HG03457 (cell line): ENCODE measurements around the gene FAF1.

Experiments
- ATAC-seq: cut with Tn5 transposase; IDR thresholded peaks from one replicate; pipeline ENCODE4 v1.9.1; 2021; ENCODE audit warnings: moderate number of reproducible peaks; ENCODE audit not compliant: unreplicated experiment

FAF1 gene

DNA sequence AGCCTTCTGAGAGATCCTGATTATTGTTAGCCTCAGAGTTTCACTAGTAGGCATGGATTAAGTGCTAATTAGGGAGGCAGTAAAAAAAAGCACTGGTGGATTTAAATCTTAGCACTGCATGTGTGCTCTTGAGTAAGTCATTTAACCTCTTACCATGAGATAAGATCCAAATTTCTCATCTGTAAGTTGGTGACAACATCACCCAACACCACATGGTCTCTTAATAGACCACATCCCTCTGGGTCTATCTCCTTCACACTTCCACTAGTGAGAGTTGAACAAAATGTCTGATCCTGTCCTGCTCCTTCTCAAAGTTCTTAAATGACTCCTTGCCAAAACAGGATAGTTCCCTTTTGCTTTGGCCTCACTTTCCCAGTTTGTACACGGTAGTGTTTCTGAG, 507.4 kb downstream of the FAF1 start:
- ATAC-seq = no peak

DNA sequence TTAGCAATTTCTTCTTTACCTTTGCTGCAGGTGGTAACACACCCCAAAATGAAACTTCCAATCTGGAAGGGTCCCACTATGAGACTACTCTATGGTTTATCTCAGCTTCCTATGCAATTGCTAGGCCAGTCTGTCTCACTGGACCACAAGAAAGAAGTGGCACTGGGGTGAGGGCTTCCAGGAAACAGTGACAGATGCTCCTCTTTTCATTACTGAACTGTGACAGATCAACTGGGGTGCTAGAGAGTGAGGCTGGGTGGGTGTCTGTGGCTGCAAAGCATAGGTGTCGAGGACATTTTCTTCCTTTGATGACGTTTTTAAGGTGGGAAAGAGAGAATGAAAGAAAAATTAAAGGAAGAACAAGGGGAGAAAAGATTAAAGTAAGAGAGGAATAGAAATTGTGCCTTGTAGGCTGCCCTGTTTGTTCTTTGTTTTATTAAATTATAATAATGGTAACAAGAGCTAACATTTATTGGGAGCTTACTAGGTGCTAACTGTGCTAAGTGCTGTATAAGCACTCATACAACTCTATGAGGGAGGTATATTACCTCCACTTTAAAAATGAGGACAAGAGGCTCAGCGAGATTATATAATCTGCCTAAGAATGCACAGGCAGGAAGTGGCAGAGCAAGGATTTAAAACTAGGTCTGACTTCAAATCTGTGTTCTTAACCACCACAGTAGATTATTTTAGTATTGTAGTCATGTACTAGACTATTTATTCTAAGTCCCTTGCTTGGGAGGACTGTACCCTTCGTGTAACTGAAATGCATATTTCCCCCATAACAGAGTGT, 509.0 kb downstream of the FAF1 start:
- ATAC-seq = no peak

DNA sequence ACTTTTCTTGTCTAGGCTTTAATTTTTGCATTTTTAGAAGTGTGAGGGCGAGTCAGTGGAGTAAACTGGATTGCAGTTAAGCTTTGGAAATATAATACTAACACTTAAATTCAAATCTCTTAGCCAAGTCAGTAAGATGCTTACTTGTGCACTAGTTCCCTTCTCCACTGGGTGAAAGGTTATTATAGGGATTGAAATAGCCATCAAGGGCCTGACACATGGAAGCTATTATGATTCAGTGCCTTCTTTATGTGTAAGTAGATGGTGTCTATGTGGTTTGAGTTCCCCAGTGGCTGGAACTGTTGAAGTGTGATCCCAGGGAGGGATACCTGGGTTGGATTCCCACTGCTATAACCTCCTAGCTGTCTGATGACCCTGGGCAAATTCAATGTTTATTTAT, 512.1 kb downstream of the FAF1 start:
- no peak for ATAC-seq

DNA sequence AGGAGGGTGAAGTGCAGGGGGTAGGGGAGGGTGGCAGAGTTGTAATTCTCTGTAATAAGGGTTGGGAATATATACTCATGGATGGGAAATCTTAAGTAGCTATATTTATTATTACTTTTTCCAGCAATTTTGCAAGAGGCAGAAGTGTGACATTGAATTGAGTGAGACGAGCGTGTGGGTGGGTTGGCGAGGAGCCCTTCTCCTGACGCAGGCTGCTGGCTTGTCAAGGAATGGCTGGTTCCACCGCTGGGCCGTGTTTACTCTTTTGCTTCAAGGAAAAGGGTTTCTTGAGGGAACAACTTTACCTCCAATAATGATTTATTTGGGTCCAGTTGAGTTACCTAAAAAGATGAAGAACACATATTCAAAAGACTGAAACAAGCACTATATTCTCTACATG, 518.9 kb downstream of the FAF1 start:
- ATAC-seq = no peak

DNA sequence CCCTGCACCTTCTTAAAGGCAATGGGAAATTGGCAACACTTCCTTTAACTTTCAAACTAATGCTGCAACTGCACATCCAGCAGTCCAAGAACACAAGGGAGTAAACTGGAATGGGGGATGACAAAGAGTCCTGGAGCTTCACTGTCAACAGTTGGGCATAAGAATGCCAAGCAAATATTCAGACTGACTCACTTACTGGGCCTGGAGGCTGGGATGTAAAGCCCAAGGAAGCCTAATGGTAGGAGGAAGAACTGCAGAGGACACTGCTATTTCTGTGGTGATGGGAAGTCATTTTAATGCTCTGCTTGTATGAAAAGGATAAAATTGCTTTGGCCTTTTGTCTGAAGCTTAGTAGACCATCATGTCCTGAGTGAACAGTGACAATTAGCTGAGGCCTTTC, 521.1 kb downstream of the FAF1 start:
- ATAC-seq = no peak

DNA sequence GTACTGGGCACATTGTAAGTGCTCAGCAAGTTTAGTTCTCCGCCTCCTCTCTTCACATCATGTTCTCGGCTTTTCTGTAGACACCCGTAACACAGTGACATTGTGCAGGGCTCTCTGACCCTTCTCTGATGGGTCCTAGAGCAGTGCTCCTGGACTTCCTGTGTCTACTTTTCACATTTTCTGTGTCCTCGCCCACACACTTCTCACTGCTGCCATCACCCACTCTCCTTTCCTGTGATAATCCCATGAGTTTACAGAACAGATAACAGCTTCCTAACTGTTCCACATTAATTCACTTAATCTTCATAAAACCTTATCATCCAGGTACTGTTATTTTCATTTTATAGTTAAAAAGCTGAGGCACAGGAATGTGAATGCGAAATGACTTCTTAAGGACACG, 523.6 kb downstream of the FAF1 start:
- ATAC-seq = no peak

DNA sequence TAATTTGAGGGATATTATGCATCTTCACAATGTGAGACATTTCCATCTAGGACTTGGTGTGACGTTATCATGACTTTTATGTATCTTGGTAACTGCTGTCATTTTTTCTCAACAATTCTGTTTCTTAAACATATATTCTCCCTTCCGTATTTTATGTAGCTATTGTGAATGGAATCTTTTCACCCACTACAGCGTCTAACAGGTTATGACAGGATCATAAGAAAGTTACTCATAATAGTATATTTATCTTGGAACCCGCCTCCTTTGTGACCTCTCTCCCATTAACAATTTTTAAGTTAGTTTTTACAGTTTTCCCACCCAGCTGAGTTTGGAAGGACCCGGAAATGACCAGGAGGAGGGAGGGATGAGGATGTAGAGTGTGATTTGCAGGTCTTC, 530.1 kb downstream of the FAF1 start:
- ATAC-seq = no peak

DNA sequence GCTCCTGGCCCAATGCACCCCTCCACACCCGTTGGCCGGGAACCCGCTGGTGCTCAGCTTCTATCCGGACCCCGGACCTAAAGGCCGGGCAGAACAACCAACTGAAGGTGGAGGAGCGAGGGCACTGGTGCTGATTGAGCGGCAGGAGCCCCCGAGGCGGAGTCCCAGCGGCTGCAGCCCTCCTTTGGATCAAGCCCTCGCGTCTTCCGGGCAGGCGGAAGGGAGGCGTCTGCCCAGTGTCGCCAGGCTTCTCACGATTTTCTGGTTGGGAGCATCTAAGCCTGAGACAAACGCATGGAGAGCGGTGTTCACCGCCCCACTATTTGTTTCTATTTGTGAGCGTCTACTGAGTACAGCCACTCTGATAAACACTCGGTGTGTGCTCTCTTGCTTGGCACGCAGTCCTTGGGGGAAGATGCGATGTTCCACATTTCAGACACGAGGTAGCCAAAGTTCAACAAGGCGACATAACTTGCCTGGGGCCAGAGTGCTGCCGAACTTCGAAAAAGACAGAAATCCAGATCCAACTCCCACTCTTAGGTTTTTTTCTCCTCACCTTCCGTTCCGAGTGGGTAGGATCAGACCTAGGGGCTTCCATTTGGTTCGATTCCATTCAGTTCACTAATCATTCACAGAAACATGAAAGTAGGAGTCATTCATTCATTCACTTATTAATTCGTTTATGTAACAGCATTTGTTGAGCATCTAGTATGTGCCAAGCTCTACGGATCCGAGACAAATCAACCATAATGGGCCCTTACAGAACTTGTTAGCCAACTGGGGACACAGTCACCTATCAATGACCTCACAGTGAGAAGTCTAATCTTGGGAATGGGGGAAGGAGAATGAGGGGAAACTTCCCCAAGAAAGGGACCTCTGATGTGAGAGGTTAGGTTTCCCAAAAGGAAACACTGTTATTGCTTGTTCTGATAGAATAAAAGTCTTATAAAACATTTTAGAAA, 532.0 kb downstream of the FAF1 start:
- no peak for ATAC-seq

DNA sequence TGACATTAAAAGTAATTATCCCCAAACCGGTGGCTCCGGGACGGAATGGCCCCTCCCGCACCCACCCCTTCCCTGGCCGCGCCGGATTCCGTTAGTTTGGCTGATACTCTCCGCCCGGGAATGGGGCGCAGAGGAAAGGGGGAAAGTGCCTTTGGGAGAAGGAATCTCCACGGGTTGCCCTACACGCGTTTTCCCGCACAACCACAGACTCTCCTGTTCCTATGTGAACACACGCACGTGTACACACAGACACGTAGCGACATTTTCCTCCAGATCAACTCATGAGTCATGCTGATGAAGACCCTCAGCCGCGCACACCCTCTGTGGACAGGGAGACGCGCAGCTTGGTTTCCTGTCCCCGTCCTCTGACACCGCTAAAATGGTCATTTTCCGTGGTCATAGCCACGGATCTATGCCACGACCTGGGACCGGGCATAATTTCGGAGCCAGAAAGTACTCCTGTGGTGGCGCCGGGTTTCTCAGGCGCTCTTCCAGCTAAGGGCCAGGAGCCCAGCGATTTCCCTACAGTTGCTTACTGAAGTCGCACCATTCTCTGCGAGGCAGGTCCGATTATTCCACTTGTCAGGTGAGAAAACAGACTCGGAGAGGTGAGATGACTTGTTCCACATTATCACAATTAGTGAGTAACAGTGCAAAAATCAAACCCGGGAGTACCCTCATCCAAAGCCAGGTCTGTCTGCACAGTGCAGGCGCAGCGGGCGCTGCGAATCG, 532.8 kb downstream of the FAF1 start:
- no peak for ATAC-seq

DNA sequence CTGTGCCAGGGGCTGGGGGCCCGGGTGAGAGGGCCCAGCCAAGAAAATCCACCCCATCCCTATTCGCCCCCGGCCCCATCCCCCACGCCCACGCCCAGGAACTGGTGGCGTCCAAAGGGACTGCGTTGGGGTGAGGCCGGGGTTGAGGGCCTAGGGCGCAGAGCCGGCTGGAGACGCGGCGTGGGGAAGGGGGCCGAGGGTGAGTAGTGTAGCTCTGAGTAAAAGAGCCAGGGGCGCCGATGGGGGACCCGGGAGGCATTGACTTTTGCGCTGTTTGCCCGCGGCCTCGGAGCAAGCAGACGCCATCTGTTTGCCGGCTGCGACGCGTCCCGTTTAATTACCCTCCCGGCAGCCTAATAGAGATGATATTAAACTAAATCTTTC, 533.4 kb downstream of the FAF1 start:
- ATAC-seq = no peak

DNA sequence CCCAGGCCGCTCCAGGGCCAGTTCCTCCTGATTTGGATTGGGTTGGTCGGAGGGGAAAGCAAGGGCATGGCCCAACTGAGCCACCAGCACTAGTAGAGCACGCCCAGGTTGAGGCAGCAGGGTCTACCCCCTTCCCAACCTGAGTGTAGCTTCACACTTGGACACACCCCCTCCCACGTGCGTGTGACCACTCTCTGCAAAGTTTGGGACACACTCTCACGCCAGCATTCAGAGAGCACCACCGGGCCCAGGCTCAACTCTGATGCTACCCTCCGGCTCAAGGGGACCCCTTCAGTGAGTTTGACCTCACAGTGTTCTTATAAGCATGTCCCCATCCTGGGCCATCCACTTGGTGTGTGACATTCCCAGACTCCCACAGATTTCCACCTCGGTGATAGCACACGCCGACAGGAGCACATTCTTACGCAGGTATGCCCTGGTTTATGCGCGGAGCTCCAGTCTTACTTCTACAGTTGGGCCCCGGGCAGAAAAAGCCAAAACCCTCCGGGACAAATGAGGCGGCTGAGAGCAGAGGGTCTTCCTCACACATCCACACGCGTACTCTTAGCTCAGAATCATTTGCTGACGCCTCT, 533.9 kb downstream of the FAF1 start:
- ATAC-seq = no peak

DNA sequence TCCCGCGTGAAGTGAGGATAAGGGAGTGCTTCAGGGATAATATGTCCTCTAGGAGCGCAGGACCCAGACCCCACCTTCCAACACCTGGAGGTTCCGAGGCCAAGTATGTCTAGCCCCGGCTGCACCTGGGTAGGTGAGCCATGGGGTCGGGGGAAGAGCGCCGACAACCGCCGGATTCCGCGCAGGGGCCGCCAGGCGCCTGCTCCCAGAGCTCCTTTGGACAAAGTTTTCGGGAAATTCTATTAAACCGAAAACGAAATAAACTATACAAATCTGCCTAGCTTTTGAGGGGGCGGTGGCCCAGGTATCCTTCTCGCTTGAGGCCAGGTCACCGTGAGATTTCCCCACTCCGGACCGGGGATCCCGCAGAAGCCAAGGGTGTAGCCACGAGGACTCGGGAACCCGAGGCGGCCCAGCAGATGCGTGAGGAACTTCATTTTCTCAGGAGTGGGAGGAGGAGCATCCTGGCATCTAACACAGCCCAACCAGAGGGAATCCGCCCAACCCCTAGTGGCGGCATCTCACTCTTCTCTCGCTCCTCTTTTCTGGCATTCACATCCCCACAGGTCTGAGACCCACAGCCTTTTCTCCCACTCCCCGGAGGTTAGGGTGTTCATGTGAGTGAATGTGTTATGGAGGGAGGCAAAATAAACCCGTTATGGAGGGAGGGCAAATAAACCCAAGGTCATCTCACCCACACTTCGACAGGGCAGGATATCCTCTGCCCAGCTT, 534.5 kb downstream of the FAF1 start:
- ATAC-seq = no peak

DNA sequence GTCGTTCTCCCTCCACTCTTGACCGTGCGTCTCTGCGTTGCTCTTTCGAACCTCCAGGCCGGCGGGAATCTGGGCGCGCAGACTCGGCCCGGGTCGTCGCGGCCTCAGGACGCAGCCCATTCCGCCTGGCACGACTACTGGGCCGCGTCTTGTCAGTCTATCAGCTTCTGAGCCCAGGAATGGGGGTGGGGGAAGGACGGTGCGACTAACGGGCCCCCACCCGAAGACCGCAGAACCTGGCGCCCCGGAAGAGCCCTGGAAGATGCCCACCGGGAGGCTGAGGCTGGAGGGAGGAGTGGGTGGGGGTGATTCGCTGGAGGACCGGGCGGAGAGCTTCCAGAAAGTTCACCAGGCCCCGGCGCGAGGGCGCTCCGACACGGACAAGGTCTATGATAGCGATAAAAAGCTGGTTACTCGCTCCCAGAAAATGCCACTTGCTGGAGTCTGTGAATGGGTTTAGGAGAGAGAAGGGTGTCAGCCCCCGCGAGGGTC, 535.1 kb downstream of the FAF1 start:
- no peak for ATAC-seq

DNA sequence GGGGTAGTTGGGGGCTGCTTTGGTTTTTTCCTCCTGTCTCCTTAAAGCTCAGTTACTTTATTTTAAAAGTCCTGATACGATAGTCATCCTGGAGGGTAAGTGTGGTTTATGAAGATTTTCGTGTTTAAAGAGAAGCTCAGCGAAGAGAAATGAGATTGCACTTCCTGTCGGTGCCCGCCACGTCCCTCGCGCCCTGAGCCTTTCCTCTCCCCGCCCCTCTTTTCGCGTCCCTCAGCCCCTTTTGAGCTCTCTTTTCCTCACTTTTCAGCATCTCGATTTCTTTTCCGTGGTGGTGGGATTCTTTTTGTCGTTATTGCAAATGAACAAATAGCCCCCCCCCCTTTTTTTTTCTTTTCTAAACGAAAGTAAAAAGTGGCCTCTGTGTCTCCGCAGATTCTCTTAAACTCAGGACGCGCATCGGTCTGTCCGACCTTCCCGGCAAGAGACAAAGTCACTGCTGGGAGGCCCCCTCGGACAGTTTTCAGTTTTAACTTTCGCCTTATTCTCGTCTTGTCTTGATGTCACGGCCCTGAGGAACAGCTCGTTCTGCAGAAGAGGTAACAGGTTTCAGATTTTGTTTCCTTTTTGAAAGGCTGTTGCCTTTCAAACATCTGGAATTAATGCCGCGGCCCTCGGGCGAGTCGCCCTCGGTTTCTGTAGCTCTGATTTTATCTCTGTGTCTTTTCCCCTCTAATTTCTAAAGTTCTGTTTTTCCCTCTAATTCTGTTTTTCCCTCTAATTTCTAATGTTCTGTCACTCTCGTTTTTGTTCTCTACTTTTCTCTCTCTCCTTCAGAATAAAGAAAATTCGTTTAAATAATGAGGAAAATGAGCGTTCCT, 535.8 kb downstream of the FAF1 start:
- ATAC-seq = no peak

DNA sequence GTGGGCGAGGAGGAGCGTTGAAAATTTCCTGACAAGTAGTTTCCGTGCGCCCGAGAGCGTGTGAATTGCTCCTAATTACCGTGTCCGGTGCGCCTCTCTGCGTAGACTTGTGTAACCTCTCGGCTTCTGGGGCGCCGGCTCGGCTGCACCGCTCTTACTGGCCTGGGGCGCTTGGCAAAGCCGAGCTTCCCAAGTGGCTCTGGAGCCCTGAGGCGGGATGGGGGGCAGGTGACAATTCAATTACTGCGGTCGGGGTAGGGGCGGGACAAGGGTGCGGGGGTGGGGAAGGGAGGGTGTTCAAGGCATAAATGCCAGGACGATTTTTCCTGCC, 536.4 kb downstream of the FAF1 start:
- no peak for ATAC-seq

DNA sequence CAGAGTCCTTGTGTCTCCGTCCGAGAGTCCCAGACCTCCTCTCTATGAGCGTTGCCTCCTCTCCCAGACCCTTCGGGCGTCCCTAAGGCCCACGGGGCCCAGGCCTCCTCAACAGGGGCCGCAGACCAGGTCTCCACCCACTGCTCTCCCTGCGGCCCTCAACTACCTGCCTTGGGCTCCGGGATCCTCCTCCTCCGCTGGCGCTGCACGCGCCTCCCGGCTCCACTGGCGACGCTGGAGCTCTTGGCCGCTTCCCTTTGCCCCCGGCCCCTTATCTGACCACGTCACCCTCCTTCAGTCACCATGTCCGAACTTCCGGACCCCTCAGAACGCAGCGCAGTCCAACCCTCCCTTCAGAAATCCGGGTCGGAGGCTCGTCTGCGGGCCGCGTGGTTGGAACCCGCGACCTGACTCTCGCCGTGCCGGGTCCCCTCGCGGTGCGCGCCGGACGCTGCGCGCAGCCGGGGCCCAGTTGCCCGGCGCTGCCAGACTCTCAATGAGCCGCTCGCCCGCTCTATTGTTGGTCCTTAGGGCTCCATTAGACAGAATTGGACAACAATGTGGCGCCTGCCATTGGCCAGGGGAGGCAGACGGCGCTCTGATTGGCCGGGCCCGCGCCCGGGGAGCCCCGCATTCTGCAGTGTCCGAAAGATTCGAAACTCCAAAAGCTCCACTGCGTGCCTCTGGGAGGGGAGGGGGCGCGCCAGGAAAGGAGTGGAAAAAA, 537.0 kb downstream of the FAF1 start, which contains the start of gene DMRTA2:
Gene DMRTA2 (minus strand): TSS at position 498 of the 724 bp plus-strand sequence. CDS start 1,907 bp downstream, outside the sequence.
- no peak for ATAC-seq

DNA sequence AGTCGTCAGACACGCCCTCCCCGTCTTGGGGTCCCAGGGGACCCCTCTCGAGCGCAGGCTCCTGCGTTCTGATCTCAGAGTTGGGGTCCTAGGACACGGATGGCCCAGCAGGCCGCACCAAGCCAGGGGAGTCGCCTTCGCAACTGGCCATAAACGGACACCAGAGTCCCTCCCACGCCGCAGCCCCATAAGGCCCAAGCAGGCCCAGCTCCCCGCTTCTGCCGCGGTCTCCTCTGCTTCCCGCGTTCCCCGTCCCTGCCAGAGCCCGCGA, 537.5 kb downstream of the FAF1 start:
- no peak for ATAC-seq

DNA sequence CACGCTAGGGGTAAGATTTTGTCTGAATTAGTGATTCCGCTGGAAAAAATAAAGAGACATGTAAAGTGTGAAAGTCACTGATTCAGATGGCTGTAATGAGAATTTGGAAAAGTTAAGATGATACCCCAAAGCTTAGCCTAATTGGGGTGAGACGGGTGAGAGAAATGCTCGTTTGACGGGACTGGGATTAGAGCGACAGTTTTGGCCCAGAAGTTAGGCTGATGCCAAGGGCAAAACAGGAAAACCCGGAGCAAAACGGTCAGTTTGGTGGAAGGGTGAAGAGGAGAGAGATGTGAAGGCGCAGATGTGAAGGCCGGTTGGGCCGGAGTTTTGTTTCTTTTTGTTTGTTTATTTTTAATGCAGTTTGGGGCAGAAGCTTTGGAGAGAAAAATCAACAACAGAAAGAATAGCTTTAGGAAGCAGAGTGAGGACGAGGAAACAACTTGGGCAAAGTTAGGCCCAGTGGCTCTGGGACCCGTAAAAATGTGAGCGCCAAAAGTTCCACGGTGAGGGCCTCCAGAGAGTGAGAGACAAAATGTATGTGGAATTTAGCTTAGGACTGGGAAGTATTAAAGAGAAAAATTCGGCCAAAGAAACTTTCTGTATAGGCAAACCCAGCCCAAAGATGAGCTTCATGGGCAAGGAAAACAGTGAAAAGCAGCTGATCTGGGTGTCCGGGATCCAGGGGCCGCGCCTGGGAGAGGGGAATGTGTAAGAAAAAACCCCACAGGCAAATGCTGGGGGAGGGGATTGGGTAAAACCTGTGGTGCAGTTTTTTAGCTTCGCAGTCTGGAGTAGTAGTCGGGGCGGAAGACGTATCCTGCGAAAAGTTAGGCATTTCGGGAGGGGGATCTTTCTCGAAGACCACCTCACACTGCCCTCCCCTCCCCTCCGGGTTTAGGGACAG, 538.0 kb downstream of the FAF1 start:
- ATAC-seq = no peak
